ENCODE results near the gene BBIP1. TPM values are rescaled to one million over a fixed set of nuclear protein-coding genes. Genes with fewer than 3 reads are reported as not detected.
A peak's percentile ranks its signal among the peaks of the same experiment; 100 is the strongest.

Gene BBIP1
- total and polyA plus RNA-seq, 2 donors (not counting 3 experiments of a cell fraction or from before 2014, with no cell fraction given) = 9.9 to 32.8 TPM

DNA sequence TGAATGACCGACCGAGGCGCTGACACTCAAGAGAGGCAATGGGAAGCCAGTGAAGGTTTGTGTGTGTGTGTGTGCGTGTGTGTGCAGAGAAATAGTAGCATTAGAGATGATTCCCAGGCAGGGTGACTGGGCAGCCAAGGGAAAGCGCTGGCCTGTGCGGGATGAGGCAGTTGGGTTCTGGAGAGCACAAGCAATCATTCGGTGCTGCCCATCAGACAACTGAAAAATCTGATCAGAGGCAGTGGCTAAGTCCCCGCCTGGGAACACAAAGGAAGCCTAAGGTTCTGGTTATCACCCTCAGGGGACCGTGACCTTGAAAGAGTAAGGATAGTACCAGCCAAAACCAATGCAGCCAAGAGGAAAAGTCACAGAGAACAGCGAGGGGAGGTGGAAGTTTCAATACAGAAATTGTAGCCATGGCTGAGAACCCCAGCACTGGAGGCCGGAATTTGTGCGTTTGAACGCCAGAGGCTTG lies 48.1 kb downstream of the BBIP1 start:
- peak overlapping the region in 1 of 3 experiments; percentile 85 for H3K4me3 ChIP-seq (replicated peaks in 1 of 3; ENCODE audit: insufficient read depth in 1 of 3, low read depth in 1 of 3, low read length in 3 of 3)

More for the DNA sequence above, 48.1 kb downstream of the BBIP1 start:
- TF ChIP-seq FOS (IDR thresholded peaks at IDR 0.05; ENCODE audit: borderline replicate concordance, insufficient read depth, low read length) (no peak), POLR2A (IDR thresholded peaks at IDR 0.05; ENCODE audit: low read depth, low read length) (no peak), EZH2 (IDR thresholded peaks at IDR 0.05; ENCODE audit: borderline replicate concordance, low read depth, low read length, severe bottlenecking) (no peak), POLR2AphosphoS5 (IDR thresholded peaks at IDR 0.05; ENCODE audit: insufficient read depth, low read depth, low read length) (no peak), JUN (IDR thresholded peaks at IDR 0.05; ENCODE audit: borderline replicate concordance, insufficient read depth, insufficient read length, low read depth) (no peak), MYC (IDR thresholded peaks at IDR 0.05; ENCODE audit: low read depth, low read length) (no peak), GATA2 (IDR thresholded peaks at IDR 0.05; ENCODE audit: insufficient read depth, insufficient read length, low read depth, low read length) (no peak)
- TF ChIP-seq, protein P1, sequence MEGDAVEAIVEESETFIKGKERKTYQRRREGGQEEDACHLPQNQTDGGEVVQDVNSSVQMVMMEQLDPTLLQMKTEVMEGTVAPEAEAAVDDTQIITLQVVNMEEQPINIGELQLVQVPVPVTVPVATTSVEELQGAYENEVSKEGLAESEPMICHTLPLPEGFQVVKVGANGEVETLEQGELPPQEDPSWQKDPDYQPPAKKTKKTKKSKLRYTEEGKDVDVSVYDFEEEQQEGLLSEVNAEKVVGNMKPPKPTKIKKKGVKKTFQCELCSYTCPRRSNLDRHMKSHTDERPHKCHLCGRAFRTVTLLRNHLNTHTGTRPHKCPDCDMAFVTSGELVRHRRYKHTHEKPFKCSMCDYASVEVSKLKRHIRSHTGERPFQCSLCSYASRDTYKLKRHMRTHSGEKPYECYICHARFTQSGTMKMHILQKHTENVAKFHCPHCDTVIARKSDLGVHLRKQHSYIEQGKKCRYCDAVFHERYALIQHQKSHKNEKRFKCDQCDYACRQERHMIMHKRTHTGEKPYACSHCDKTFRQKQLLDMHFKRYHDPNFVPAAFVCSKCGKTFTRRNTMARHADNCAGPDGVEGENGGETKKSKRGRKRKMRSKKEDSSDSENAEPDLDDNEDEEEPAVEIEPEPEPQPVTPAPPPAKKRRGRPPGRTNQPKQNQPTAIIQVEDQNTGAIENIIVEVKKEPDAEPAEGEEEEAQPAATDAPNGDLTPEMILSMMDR (IDR thresholded peaks at IDR 0.05; ENCODE audit: extremely low read depth in 1 of 2, insufficient read depth in 1 of 2, low read depth in 1 of 2, low read length in 2 of 2) = no peak
- TF ChIP-seq, protein P2, sequence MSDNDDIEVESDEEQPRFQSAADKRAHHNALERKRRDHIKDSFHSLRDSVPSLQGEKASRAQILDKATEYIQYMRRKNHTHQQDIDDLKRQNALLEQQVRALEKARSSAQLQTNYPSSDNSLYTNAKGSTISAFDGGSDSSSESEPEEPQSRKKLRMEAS (IDR thresholded peaks at IDR 0.05; ENCODE audit: insufficient read depth, insufficient read length) = no peak
- Histone ChIP-seq H3K9me1 (replicated peaks; ENCODE audit: control insufficient read depth, extremely low read depth, insufficient read depth, low read length) (no peaks in the 10 kb centered on the region), H3K27me3 (ENCODE audit: control insufficient read depth in 2 of 2, insufficient read depth in 2 of 2, low read length in 2 of 2) (peaks cover 8 to 10% of the 10 kb centered on the region in 2 experiments), H3K4me2 (ENCODE audit: insufficient read depth, low read length) (peak overlapping the region; percentile 99), H3K9me3 (replicated peaks; ENCODE audit: control insufficient read depth, insufficient read depth, low read length) (no peaks in the 10 kb centered on the region), H3K9ac (replicated peaks; ENCODE audit: extremely low read depth, insufficient read depth, low read length) (peak overlapping the region; percentile 54), H3K36me3 (ENCODE audit: control insufficient read depth in 2 of 2, extremely low read depth in 1 of 2, insufficient read depth in 2 of 2, low read length in 2 of 2) (no peaks in the 10 kb centered on the region), H3K27ac (ENCODE audit: insufficient read depth, low read depth, low read length) (peak overlapping the region; percentile 14), H4K20me1 (replicated peaks; ENCODE audit: control insufficient read depth, extremely low read depth, insufficient read depth, low read length) (no peaks in the 10 kb centered on the region), H2AFZ (ENCODE audit: low read depth, low read length) (peak overlapping the region; percentile 98), H3K79me2 (ENCODE audit: control insufficient read depth, insufficient read depth, low read length) (no peaks in the 10 kb centered on the region), H3K4me1 (ENCODE audit: control insufficient read depth, extremely low read depth, insufficient read depth, low read length) (peaks cover 21% of the 10 kb centered on the region)
- dilution Hi-C loops (cut with MboI; ENCODE audit: extremely low pct_ligation_motif_present, low sequenced_read_pairs) = no loop called here
- ChIA-PET CTCF (interaction anchor here (1.0 to 1.3 kb wide), 5 partner anchors 14 to 125 kb away, joined by 3 to 4 read pairs (median 3); no protein-coding TSS in a partner anchor), POLR2A (interaction anchor here (1.0 kb wide), 1 partner anchor 48 kb away, joined by 7 read pairs; the partner anchor contains the start of genes BBIP1 and SHOC2)
- BruUV-seq (replicated peaks) = no TSS peak
- FAIRE-seq = no peak
- peak; percentile 1 for DNase-seq (ENCODE audit: low read depth, low spot score)
- intact Hi-C loops (cut with micrococcal nuclease) = loop anchor here (1.0 to 5.0 kb wide), 4 partner anchors 48 to 564 kb away; partner anchors contain the start of genes BBIP1 and SHOC2

All from endothelial cell of umbilical vein (primary cell).